HUES48 (cell line): ENCODE measurements around the gene ZBTB7C.
A peak's percentile ranks its signal among the peaks of the same experiment; 100 is the strongest.

Experiments used
- H3K27ac ChIP-seq: one replicate; pipeline ENCODE4 v1.7.0; 2013; ENCODE audit warnings: low read depth, low read length, inconsistent platforms
- H3K27me3 ChIP-seq: 2 replicates; pipeline ENCODE4 v1.6.1; 2013; ENCODE audit warnings: mild to moderate bottlenecking, low read length; ENCODE audit not compliant: control insufficient read depth, insufficient read depth
- H3K36me3 ChIP-seq: 2 replicates; pipeline ENCODE4 v1.6.1; 2013; ENCODE audit warnings: low read length; ENCODE audit not compliant: control insufficient read depth, insufficient read depth
- H3K4me1 ChIP-seq: 2 replicates; pipeline ENCODE4 v1.6.1; 2013; ENCODE audit warnings: mild to moderate bottlenecking, low read length; ENCODE audit not compliant: control insufficient read depth, insufficient read depth
- H3K4me3 ChIP-seq: 2 replicates; pipeline ENCODE4 v1.5.1; 2013; ENCODE audit warnings: mild to moderate bottlenecking, low read depth, low read length
- H3K9ac ChIP-seq: 2 replicates; pipeline ENCODE4 v1.6.1; 2013; ENCODE audit warnings: mild to moderate bottlenecking, low read depth, low read length, moderate library complexity
- H3K9me3 ChIP-seq: 2 replicates; pipeline ENCODE4 v1.6.1; 2013; ENCODE audit warnings: low read length; ENCODE audit not compliant: control insufficient read depth, insufficient read depth

The ZBTB7C gene

GRCh38 chr18:48168861-48169260 is 240.3 kb downstream of the ZBTB7C start:
- H3K4me3 ChIP-seq = no peak overlapping the region
- H3K4me1 ChIP-seq = no peaks in the 10 kb centered on the region
- H3K36me3 ChIP-seq = no peaks in the 10 kb centered on the region
- 0 out of 2 replicates have a peak, but pooled peaks cover 2% of the 10 kb centered on the region for H3K27me3 ChIP-seq
- H3K9me3 ChIP-seq = no peaks in the 10 kb centered on the region
- H3K9ac ChIP-seq = no peak overlapping the region
- H3K27ac ChIP-seq = no peak overlapping the region

- no peak overlapping the region for H3K9ac ChIP-seq
- H3K9me3 ChIP-seq = no peaks in the 10 kb centered on the region
- no peaks in the 10 kb centered on the region for H3K36me3 ChIP-seq
- H3K4me3 ChIP-seq = no peak overlapping the region
- H3K27ac ChIP-seq = no peak overlapping the region
- H3K27me3 ChIP-seq = 0 out of 2 replicates have a peak, but pooled peaks cover 8% of the 10 kb centered on the region
- H3K4me1 ChIP-seq = no peaks in the 10 kb centered on the region
Observed at GRCh38 chr18:48167897-48168253, 241.3 kb downstream of the ZBTB7C start.

DNA sequence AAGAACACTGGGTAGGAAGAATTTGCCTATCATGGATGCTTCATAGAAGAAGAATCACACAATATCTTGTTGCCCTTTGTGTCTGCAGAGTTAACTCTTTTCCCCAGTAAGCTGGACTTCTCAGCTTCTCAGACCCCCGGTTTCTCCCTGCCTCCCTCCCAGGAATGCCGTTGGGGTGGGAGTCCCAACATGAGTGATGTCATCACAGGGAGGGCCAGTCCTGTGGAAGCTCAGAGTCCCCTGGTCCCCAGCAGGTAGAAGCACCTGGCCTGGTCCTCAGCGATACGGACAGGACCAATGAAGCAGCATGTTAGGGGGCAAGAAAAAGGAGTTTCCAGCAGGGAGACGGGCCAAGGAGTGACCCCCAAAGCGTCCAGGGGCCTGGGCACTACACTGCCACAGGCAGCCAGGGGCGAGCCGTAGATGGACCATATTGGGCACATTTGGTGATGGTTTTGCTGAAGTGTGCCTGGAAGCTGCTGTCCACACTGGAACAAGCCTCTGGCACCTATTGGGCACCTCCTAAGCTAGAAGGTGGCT is 242.8 kb downstream of the ZBTB7C start:
- Histone ChIP-seq H3K27ac (no peak overlapping the region), H3K27me3 (0 out of 2 replicates have a peak, but pooled peaks cover 17% of the 10 kb centered on the region), H3K4me1 (peaks cover 4% of the 10 kb centered on the region), H3K9me3 (no peaks in the 10 kb centered on the region), H3K4me3 (no peak overlapping the region), H3K9ac (no peak overlapping the region), H3K36me3 (no peaks in the 10 kb centered on the region)

DNA sequence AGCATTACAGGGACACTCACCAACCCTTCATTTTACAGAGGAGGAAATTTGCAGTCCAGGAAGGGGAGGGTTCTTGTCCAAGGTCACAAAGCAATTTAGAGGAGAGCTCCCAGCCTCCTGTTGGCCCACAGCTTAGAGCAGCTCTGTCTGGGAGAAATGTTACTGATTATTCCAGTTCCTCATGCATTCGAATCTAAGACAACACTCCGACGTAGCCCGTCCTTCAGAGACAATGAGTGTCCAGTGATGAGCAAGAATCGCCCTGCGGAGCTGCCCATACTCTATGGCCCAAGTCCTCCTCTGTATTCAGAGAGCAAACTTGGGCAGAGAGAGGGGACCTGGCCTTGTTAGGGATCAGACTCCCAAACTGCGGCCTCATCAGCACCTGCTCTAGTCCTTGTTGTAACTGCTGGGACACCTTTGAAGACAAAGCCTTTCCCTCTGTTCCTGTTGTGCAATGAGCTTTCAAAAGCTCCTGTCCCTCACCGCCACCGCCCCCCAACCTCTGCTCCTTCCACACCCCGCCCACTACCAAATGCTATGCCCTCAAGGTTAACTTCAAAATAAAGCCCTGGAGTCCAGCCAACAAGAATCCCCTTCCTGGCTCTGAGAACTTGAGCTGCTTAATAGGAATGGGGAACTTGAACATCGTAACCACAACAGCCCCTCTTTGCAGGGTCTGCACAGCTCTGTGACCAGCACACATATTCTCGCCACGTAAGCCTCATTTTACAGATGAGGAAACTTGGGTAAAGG is 243.9 kb downstream of the ZBTB7C start:
- H3K27ac ChIP-seq = no peak overlapping the region
- peaks cover 23% of the 10 kb centered on the region for H3K27me3 ChIP-seq
- H3K4me1 ChIP-seq = peaks cover 4% of the 10 kb centered on the region
- no peaks in the 10 kb centered on the region for H3K36me3 ChIP-seq
- no peak overlapping the region for H3K4me3 ChIP-seq
- no peak overlapping the region for H3K9ac ChIP-seq
- no peaks in the 10 kb centered on the region for H3K9me3 ChIP-seq

DNA sequence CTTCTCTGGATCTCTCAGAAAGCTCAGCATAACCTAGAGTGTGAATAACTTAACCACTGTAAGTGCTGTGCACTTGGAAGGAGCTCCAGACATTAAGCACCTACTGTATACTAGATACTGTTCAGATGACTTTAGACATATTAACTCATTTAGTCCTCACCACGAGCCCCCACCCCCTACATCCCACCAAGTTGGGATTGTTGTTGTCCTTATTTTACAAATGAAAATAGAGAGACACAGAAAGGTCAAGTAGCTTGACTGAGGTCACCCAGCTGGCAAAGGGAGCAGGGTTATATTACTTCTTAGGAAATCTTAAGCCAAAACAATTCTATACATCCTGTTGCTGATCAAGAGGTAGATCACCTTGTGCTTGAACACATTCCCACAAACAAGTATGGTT is 244.5 kb downstream of the ZBTB7C start:
- Histone ChIP-seq H3K36me3 (no peaks in the 10 kb centered on the region), H3K9ac (no peak overlapping the region), H3K27me3 (peaks cover 29% of the 10 kb centered on the region), H3K27ac (no peak overlapping the region), H3K9me3 (no peaks in the 10 kb centered on the region), H3K4me3 (no peak overlapping the region), H3K4me1 (peaks cover 4% of the 10 kb centered on the region)

- Histone ChIP-seq H3K27ac (no peak overlapping the region), H3K4me1 (peaks cover 4% of the 10 kb centered on the region), H3K36me3 (no peaks in the 10 kb centered on the region), H3K9ac (no peak overlapping the region), H3K4me3 (no peak overlapping the region), H3K27me3 (peaks cover 34% of the 10 kb centered on the region), H3K9me3 (no peaks in the 10 kb centered on the region)
Observed at GRCh38 chr18:48164116-48164515, 245.1 kb downstream of the ZBTB7C start.

DNA sequence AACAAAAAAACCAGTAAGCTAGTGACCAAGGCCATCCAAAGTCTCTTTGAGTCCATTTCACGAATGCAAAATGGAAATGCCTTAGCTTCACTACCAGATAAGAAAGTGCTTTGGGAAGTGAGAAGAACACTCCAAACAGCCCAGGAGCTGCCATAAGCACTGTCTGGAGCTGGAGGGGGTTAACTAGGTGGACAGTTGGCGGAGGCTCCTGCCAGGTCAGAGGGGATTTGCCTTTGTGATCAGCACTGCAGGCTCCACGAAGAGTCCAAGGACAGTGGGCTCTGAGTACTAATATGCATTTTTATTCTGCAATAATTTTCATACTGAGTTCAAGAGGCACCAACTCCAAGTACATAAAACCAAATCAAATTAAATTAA is 245.5 kb downstream of the ZBTB7C start:
- Histone ChIP-seq H3K4me3 (no peak overlapping the region), H3K36me3 (no peaks in the 10 kb centered on the region), H3K9me3 (no peaks in the 10 kb centered on the region), H3K27ac (no peak overlapping the region), H3K4me1 (peaks cover 4% of the 10 kb centered on the region), H3K9ac (no peak overlapping the region), H3K27me3 (peaks cover 38% of the 10 kb centered on the region)

DNA sequence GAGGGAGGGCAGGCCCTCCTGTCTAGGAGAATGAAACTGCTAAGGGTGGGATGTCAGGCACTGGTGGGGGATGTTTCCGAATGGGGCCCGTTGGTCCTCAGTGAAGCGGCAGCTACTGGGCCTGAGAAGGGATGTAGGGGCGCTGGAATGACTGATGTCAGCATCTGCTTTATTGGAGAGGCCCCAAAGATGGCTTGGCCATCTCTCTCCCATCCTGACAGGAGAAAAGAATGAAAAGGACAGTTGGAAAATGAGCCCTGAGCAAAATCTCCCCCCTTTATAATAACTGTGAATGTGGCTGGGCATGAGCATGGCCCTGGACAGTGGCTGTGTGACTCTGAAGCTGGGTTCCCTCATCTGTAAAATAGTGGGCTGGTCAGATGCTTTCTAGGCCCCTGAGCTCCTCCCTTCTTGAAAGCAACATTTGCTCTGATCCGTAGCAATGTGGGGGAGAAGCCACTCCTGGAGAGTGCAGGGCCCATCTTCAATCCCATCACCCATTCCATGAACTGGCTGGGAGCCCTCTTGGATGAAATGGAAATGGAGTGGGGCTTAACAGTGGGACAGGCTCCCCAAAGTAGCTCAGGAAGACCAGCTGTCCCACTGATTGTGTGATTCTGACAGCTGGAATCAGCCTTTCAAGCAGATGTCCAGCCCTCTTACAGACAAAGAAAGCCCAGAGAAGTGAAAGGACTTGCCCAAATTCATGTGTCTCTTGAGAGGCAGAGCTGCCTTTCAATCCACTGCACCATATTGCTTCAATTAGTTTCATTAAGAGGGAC is 246.0 kb downstream of the ZBTB7C start:
- H3K9ac ChIP-seq = no peak overlapping the region
- H3K4me3 ChIP-seq = no peak overlapping the region

DNA sequence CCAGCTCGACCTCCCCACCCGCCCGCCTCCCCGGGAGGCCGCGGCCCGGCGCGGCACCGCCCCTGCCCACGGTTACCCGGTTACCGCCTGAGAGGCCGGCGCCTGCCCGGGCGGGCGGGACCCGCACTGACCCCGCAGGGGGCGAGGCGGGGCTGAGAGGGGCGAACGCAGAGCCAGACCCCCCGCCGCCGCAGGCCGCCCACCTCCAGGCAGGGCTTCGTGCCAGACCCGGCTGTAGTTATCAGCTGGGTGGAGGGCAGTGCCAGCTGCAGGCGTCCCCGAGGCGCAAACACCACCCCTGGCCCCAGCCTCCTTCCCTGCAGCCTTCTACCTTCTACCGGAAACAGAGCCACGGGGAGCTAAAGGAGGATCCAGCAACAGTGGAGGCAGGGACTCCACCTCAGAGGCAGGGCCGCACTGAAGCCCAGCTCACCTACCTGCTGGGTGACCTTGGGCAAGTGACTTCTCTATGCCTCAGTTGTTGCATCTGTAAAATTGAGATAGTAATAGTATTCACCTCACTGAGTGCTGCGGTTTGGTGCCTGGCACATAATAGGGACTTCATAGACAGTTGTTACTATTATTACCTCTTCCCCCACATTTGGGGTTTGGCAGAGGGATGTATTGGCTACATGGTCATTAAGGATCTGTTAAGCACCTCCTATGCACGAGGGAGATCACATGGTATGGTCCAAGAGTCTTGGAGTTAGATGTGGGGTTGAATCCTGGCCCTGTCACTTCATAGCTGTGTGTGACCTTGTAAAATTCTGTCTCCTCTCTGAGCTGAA is 247.1 kb downstream of the ZBTB7C start:
- H3K27me3 ChIP-seq = peaks cover 55% of the 10 kb centered on the region
- H3K9ac ChIP-seq = no peak overlapping the region
- H3K9me3 ChIP-seq = no peaks in the 10 kb centered on the region
- H3K36me3 ChIP-seq = no peaks in the 10 kb centered on the region
- no peak overlapping the region for H3K27ac ChIP-seq
- peak overlapping the region; percentile 61 for H3K4me3 ChIP-seq
- H3K4me1 ChIP-seq = peaks cover 4% of the 10 kb centered on the region

More for the DNA sequence above, 246.0 kb downstream of the ZBTB7C start:
- no peaks in the 10 kb centered on the region for H3K9me3 ChIP-seq
- H3K27ac ChIP-seq = no peak overlapping the region
- H3K27me3 ChIP-seq = peaks cover 44% of the 10 kb centered on the region
- H3K36me3 ChIP-seq = no peaks in the 10 kb centered on the region
- peaks cover 4% of the 10 kb centered on the region for H3K4me1 ChIP-seq

- Histone ChIP-seq H3K36me3 (no peaks in the 10 kb centered on the region), H3K9me3 (no peaks in the 10 kb centered on the region), H3K4me3 (peak overlapping the region; percentile 63), H3K9ac (no peak overlapping the region), H3K4me1 (peaks cover 4% of the 10 kb centered on the region), H3K27me3 (peaks cover 59% of the 10 kb centered on the region), H3K27ac (no peak overlapping the region)
Observed at GRCh38 chr18:48161191-48161910, 247.8 kb downstream of the ZBTB7C start.
